K562 (cell line): Measurements from ENCODE around the gene ADAP1. TPM values are rescaled to one million over a fixed set of nuclear protein-coding genes. Genes with fewer than 3 reads are reported as not detected.

Source experiments
- ATAC-seq: fragments of 200-7000 bp; cut with Tn5 transposase; 3 replicates; pipeline ENCODE4 v1.9.1; 2020; ENCODE audit warnings: moderate library complexity
- BruUV-seq: library from RNA; stranded (reverse); fragments of 400-500 nt; replicated peaks from 2 replicates; lab custom pipeline; 2021; lab: Mats Ljungman, UMichigan
- CTCF ChIA-PET: fragments of 300-600 bp; formaldehyde crosslinking; extraction: SDS; loops from one replicate; lab custom pipeline; 2021; ENCODE audit warnings: low intra/inter-chr PET ratio; lab: Yijun Ruan, JAX
- POLR2A ChIA-PET: fragments of 300-600, 350-650 bp; sonication (Branson Sonifier 250); formaldehyde crosslinking; extraction: SDS; loops from one replicate; lab custom pipeline; 2021; ENCODE audit warnings: antibody characterized with exemption, inconsistent platforms; lab: Yijun Ruan, JAX
- DNase-seq, 4 experiments: peaks; one replicate each; pipeline versions ENCODE4 v3.0.0 to v3.0.0-alpha.2; 2011 to 2018; ENCODE audit warnings: low spot score in 3 of 4, mixed read lengths in 3 of 4; ENCODE audit errors: extremely low read depth in 1 of 4
- FAIRE-seq: peaks from 2 replicates; lab custom pipeline; 2011; peaks lifted over from hg19 to GRCh38; lab: Jason Lieb, UNC
- H2AFZ ChIP-seq: 2 replicates; pipeline ENCODE4 v1.6.0; 2011; ENCODE audit warnings: low read depth, low read length, control low read depth, inconsistent platforms
- H3K27ac ChIP-seq: fragments of 200-600 bp; 3 replicates; pipeline ENCODE4 v1.8.0; 2011; ENCODE audit warnings: low read depth, mild to moderate bottlenecking, control low read depth, inconsistent platforms, low read length, moderate library complexity, mixed read lengths; ENCODE audit errors: extremely low read depth
- H3K27me3 ChIP-seq, 2 experiments: fragments of 300-600 bp in 1 of 2; 2 replicates in 1 of 2; 3 replicates in 1 of 2; pipeline versions ENCODE4 v1.6.0 to v1.8.0; 2011; ENCODE audit warnings: inconsistent platforms in 2 of 2, low read length in 2 of 2, mild to moderate bottlenecking in 1 of 2, mixed read lengths in 1 of 2, moderate library complexity in 1 of 2; ENCODE audit not compliant: control insufficient read depth in 2 of 2, insufficient read depth in 2 of 2
- H3K36me3 ChIP-seq: fragments of 300-600 bp; 3 replicates; pipeline ENCODE4 v1.8.0; 2011; ENCODE audit warnings: mild to moderate bottlenecking, low read length, inconsistent platforms; ENCODE audit not compliant: control insufficient read depth, insufficient read depth
- H3K4me1 ChIP-seq, 2 experiments: fragments of 200-600 bp in 1 of 2; replicated peaks in 1 of 2; 2 replicates in 1 of 2; 3 replicates in 1 of 2; pipeline versions ENCODE4 v1.5.1 to v1.8.0; 2011; ENCODE audit warnings: inconsistent platforms in 2 of 2, low read length in 2 of 2, mild to moderate bottlenecking in 1 of 2, mixed read lengths in 1 of 2, moderate library complexity in 1 of 2; ENCODE audit not compliant: control insufficient read depth in 2 of 2, insufficient read depth in 2 of 2
- H3K4me2 ChIP-seq: 2 replicates; pipeline ENCODE4 v1.6.1; 2011; ENCODE audit warnings: low read length, control low read depth, inconsistent platforms, mixed read lengths; ENCODE audit not compliant: insufficient read depth
- H3K4me3 ChIP-seq: fragments of 200-600 bp; sonication (generic), shearing (Covaris generic); 2 replicates; pipeline ENCODE4 v1.5.1; 2016; ENCODE audit warnings: control low read depth, inconsistent platforms
- H3K79me2 ChIP-seq: fragments of 200-600 bp; 3 replicates; pipeline ENCODE4 v1.8.0; 2011; ENCODE audit warnings: low read length, inconsistent platforms; ENCODE audit not compliant: control insufficient read depth, insufficient read depth
- H3K9ac ChIP-seq, 2 experiments: 2 replicates each; pipeline versions ENCODE4 v1.6.0 to v1.6.1; 2011; ENCODE audit warnings: low read depth in 2 of 2, low read length in 2 of 2, control low read depth in 1 of 2, inconsistent platforms in 1 of 2, mild to moderate bottlenecking in 1 of 2, mixed read lengths in 1 of 2; ENCODE audit not compliant: insufficient read depth in 1 of 2
- H3K9me1 ChIP-seq: one replicate; pipeline ENCODE4 v1.6.0; 2011; ENCODE audit warnings: inconsistent platforms, mild to moderate bottlenecking, low read length, moderate library complexity; ENCODE audit not compliant: control insufficient read depth, insufficient read depth
- H3K9me3 ChIP-seq: replicated peaks from 2 replicates; pipeline ENCODE4 v1.5.1; 2011; ENCODE audit warnings: low read depth, low read length, inconsistent platforms; ENCODE audit not compliant: control insufficient read depth, insufficient read depth
- H4K20me1 ChIP-seq: replicated peaks from 2 replicates; pipeline ENCODE4 v1.6.1; 2011; ENCODE audit warnings: low read length, inconsistent platforms, mixed read lengths; ENCODE audit not compliant: control insufficient read depth, insufficient read depth
- MTA2 ChIP-seq: fragments of 450-650 bp; IDR thresholded peaks from 2 replicates; pipeline ENCODE4 v1.6.1; 2016; ENCODE audit warnings: low read depth
- PCBP2 ChIP-seq: fragments of 200-400 bp; formaldehyde crosslinking; IDR thresholded peaks from 2 replicates; pipeline ENCODE4 v1.6.1; 2018; ENCODE audit warnings: low read length, low read depth, mild to moderate bottlenecking, moderate library complexity; ENCODE audit not compliant: poor library complexity, severe bottlenecking
- ZNF134 ChIP-seq: fragments of 250-450 bp; sonication (Bioruptor Pico); conservative IDR thresholded peaks from 2 replicates; pipeline ENCODE4 v1.4.0; 2020
- ZNF586 ChIP-seq: fragments of 450-650 bp; formaldehyde crosslinking; conservative IDR thresholded peaks from 2 replicates; pipeline ENCODE4 v1.4.0; 2020; ENCODE audit warnings: mild to moderate bottlenecking, moderate library complexity
- WGBS: fragments of 100-300 bp; shearing (Covaris generic); methylation state at CpG from one replicate; pipeline ENCODE4 v1.1.6; 2016; ENCODE audit warnings: low coverage, mixed read lengths; ENCODE audit not compliant: insufficient coverage; ENCODE audit errors: missing lambda C conversion rate; 5-methylcytosine and 5-hydroxymethylcytosine counted together
- in situ Hi-C: fragments of 300-500 bp; cut with MboI; formaldehyde crosslinking; loops from 4 replicates; pipeline ENCODE4 v1.15.0; 2018; ENCODE audit warnings: inconsistent platforms, mixed read lengths
- intact Hi-C: fragments of 100-400 bp; cut with micrococcal nuclease; formaldehyde crosslinking; loops from 2 replicates; pipeline ENCODE4 v1.14.2; 2022
- polyA plus RNA-seq, 8 experiments: library from polyadenylated mRNA; depleted of rRNA in 4 of 8; stranded (reverse) in 5 of 8; unstranded in 3 of 8; fragments of >200 nt; fragmentation: Nextera tagmentation in 2 of 8; fragmentation: Illumina TruSeq in 1 of 8; extraction: Ambion mirVana in 2 of 8; extraction: Trizol in 1 of 8; gene quantifications; 2 replicates each; pipeline versions ENCODE4 v1.2.1 to v1.2.3, GENCODE V29; 2011 to 2014; ENCODE audit warnings: inconsistent platforms in 1 of 8, missing spikeins in 1 of 8
- total RNA-seq, 7 experiments: library from RNA; depleted of rRNA in 6 of 7; stranded (reverse); fragments of >200 nt in 6 of 7; fragmentation: Illumina TruSeq in 2 of 7; extraction: Trizol in 2 of 7; gene quantifications; 2 replicates each; pipeline versions ENCODE4 v1.2.1 to v1.2.3, GENCODE V29; 2011 to 2021; ENCODE audit warnings: low replicate concordance in 1 of 7
- TF ChIP-seq, protein P1 (sequence below): sonication (generic); formaldehyde crosslinking; IDR thresholded peaks from 2 replicates; pipeline ENCODE4 v1.8.0; 2022; ENCODE audit warnings: mild to moderate bottlenecking, missing genetic modification reagents
- TF ChIP-seq, protein P2 (sequence below): fragments of 450-650 bp; IDR thresholded peaks from 2 replicates; pipeline ENCODE4 v1.6.1; 2017; ENCODE audit warnings: antibody characterized with exemption, mild to moderate bottlenecking
- TF ChIP-seq, protein P3 (sequence below), 2 experiments: fragments of 450-650 bp; IDR thresholded peaks; 2 replicates each; pipeline ENCODE4 v1.6.1; 2016; ENCODE audit warnings: mild to moderate bottlenecking in 2 of 2, borderline replicate concordance in 1 of 2, low read depth in 1 of 2, moderate library complexity in 1 of 2

The ADAP1 gene
- total and polyA plus RNA-seq, 9 of the 15 experiments (the other 6 are each of a cell fraction or from before 2014, with no cell fraction given): 0.27 to 1.4 (median 0.52) TPM; not detected in 3

DNA sequence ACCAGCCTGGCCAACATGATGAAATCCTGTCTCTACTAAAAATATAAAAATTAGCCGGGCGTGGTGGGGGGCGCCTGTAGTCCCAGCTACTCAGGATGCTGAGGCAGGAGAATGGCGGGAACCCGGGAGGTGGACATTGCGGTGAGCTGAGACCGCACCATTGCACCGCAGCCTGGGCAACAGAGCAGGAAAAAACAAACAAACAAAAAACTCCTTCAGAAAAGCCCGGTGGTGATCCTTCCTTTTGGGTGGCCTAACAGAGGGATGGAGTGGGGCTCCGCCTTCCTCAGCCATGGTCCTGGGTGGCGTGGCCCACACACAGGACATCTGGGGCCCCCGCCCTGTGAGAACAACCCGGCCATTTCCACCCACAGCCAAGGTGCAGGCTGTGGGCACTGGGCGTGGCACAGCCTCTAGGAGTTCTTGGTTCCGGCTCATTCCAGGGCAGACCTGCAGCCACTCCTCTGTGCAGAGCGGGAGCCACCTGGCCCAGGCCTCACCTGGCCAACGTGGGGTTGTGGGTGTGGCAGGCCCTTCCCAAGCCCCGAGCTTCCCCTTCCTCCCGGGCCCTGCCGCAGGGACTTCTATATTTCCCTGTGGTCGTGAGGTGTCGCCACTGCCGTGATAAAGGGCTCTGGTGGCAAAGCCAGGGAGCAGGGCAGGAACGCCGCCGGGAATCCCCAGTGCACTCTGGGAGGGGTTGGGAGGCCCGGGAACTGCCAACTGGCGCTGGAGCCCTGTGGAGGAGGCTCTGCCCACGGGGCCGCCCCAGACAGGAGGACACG lies 40.6 kb downstream of the ADAP1 start:
- no TSS peak for BruUV-seq
- intact Hi-C loops: no loop called here
- H4K20me1 ChIP-seq: no peaks in the 10 kb centered on the region
- TF ChIP-seq, protein P1, sequence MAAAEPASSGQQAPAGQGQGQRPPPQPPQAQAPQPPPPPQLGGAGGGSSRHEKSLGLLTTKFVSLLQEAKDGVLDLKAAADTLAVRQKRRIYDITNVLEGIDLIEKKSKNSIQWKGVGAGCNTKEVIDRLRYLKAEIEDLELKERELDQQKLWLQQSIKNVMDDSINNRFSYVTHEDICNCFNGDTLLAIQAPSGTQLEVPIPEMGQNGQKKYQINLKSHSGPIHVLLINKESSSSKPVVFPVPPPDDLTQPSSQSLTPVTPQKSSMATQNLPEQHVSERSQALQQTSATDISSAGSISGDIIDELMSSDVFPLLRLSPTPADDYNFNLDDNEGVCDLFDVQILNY (CRISPR knock-in tag): no peak
- TF ChIP-seq, protein P2, sequence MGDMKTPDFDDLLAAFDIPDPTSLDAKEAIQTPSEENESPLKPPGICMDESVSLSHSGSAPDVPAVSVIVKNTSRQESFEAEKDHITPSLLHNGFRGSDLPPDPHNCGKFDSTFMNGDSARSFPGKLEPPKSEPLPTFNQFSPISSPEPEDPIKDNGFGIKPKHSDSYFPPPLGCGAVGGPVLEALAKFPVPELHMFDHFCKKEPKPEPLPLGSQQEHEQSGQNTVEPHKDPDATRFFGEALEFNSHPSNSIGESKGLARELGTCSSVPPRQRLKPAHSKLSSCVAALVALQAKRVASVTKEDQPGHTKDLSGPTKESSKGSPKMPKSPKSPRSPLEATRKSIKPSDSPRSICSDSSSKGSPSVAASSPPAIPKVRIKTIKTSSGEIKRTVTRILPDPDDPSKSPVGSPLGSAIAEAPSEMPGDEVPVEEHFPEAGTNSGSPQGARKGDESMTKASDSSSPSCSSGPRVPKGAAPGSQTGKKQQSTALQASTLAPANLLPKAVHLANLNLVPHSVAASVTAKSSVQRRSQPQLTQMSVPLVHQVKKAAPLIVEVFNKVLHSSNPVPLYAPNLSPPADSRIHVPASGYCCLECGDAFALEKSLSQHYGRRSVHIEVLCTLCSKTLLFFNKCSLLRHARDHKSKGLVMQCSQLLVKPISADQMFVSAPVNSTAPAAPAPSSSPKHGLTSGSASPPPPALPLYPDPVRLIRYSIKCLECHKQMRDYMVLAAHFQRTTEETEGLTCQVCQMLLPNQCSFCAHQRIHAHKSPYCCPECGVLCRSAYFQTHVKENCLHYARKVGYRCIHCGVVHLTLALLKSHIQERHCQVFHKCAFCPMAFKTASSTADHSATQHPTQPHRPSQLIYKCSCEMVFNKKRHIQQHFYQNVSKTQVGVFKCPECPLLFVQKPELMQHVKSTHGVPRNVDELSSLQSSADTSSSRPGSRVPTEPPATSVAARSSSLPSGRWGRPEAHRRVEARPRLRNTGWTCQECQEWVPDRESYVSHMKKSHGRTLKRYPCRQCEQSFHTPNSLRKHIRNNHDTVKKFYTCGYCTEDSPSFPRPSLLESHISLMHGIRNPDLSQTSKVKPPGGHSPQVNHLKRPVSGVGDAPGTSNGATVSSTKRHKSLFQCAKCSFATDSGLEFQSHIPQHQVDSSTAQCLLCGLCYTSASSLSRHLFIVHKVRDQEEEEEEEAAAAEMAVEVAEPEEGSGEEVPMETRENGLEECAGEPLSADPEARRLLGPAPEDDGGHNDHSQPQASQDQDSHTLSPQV: no peak
- TF ChIP-seq ZNF586 (CRISPR knock-in tag) (no peak), PCBP2 (no peak), MTA2 (no peak), ZNF134 (CRISPR knock-in tag) (no peak)
- TF ChIP-seq, protein P3, sequence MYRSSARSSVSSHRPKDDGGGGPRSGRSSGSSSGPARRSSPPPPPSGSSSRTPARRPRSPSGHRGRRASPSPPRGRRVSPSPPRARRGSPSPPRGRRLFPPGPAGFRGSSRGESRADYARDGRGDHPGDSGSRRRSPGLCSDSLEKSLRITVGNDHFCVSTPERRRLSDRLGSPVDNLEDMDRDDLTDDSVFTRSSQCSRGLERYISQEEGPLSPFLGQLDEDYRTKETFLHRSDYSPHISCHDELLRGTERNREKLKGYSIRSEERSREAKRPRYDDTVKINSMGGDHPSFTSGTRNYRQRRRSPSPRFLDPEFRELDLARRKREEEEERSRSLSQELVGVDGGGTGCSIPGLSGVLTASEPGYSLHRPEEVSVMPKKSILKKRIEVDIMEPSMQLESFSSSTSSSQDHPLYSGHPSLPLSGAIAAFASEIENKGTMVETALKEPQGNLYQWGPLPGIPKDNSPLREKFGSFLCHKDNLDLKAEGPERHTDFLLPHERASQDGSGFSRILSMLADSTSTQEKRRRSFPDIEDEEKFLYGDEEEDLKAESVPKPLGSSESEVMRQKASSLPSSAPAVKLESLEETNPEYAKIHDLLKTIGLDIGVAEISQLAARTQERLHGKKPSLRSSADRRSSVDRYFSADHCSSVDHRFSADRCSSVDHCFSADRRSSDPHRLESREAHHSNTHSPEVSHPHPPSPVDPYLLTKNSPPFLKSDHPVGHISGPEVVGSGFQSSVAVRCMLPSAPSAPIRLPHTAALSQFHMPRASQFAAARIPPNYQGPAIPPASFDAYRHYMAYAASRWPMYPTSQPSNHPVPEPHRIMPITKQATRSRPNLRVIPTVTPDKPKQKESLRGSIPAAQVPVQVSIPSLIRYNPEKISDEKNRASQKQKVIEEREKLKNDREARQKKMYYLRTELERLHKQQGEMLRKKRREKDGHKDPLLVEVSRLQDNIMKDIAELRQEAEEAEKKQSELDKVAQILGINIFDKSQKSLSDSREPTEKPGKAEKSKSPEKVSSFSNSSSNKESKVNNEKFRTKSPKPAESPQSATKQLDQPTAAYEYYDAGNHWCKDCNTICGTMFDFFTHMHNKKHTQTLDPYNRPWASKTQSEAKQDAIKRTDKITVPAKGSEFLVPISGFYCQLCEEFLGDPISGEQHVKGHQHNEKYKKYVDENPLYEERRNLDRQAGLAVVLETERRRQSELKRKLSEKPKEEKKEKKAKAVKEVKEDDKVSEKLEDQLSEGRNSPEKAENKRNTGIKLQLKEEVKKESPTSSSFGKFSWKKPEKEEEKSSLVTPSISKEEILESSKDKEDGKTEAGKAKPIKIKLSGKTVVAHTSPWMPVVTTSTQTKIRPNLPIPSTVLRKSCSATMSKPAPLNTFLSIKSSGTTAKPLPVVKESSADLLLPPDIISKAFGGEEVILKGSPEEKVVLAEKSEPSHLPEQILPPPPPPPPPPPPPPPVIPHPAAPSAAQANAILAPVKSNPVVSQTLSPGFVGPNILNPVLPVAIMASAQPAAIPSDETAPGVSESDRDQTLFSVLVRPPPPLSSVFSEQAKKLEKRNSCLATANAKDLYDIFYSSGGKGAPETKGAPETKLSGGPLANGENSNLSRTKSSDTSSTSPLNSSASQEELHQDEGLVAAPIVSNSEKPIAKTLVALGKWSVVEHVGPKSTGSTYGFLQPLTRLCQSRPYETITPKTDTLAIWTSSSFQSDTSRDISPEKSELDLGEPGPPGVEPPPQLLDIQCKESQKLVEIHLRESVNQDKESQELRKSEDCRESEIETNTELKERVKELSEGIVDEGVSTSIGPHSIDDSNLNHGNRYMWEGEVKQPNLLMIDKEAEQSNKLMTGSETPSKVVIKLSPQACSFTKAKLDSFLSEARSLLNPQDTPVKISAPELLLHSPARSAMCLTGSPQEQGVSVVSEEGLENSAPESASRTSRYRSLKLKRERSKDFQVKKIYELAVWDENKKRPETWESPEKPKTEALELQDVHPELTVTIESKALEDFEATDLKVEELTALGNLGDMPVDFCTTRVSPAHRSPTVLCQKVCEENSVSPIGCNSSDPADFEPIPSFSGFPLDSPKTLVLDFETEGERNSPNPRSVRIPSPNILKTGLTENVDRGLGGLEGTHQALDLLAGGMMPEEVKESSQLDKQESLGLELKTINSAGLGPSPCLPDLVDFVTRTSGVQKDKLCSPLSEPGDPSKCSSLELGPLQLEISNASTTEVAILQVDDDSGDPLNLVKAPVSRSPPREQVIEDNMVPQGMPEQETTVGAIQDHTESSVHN (IDR thresholded peaks at IDR 0.05; ENCODE audit: borderline replicate concordance in 1 of 2, low read depth in 1 of 2): no peak

More for the DNA sequence above, 40.6 kb downstream of the ADAP1 start:
- Histone ChIP-seq H3K9me3 (no peaks in the 10 kb centered on the region), H3K4me1 (peaks cover 0 to 51% of the 10 kb centered on the region in 2 experiments; a peak in 2 of 5 replicates), H3K36me3 (no peaks in the 10 kb centered on the region), H3K4me2 (no peak overlapping the region), H3K9me1 (no peaks in the 10 kb centered on the region), H3K79me2 (no peaks in the 10 kb centered on the region), H2AFZ (no peak overlapping the region), H3K9ac (no peak overlapping the region), H3K27ac (no peak overlapping the region), H3K4me3 (no peak overlapping the region), H3K27me3 (peaks cover 8 to 39% of the 10 kb centered on the region in 2 experiments; a peak in 4 of 5 replicates)
- WGBS: 12% methylated on average over 27 of the region's 31 CpGs
- in situ Hi-C loops: no loop called here
- ChIA-PET CTCF (no interaction called here), POLR2A (no interaction called here)
- ATAC-seq (no peak), FAIRE-seq (no peak), DNase-seq (no peak)
